NCI-H460 (cell line): ENCODE measurements around the gene GABRB2. TPM values are rescaled to one million over a fixed set of nuclear protein-coding genes. Genes with fewer than 3 reads are reported as not detected.

Source experiments
- DNase-seq: peaks from one replicate; pipeline ENCODE4 v3.0.0-alpha.2; 2016; ENCODE audit warnings: low read depth; ENCODE audit errors: extremely low read depth
- total RNA-seq: library from RNA; depleted of rRNA; stranded (reverse); fragments of >200 nt; shearing (Covaris generic); gene quantifications from 2 replicates; pipeline ENCODE4 v1.2.3, GENCODE V29; 2014

GABRB2 gene
- total RNA-seq, 1 experiment from 2014 or later = not detected

DNA sequence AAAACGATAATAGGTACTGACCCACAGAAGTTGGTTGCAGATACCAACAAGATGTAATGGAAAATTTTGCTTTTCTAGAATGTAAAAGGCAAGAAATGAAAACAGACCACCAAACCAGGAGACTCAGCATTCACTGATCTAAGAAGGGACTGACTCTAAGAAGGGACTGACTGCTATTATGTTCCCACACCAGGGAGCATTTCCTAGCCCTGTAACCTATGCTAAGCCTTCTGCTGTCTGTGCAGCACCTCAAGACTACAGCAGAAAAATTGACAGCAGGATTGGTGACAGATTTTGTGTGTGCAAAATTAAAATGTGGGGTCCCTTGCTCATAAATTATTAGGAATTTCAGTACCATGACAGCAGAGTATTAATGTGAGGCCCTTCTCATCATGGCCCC lies 154.8 kb downstream of the GABRB2 start:
- no peak for DNase-seq

DNA sequence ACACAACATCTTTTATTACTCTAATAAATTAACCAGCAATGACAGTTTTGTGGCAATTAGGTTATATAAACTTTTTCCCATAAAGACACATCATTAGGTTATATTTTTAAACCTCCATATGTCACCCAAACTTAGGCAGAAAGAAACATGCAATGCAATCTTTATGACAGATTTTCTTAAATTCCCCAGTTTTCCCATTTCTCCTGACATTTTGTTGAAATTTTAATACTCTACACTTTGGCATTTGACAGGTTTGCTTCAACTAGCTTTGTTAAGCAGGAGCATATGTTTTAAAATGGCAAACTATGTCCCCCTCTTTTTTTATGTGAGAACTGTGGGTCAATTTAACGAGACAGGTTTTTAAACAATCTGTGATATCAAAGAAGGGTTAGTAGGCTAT lies 155.5 kb downstream of the GABRB2 start:
- DNase-seq = no peak

DNA sequence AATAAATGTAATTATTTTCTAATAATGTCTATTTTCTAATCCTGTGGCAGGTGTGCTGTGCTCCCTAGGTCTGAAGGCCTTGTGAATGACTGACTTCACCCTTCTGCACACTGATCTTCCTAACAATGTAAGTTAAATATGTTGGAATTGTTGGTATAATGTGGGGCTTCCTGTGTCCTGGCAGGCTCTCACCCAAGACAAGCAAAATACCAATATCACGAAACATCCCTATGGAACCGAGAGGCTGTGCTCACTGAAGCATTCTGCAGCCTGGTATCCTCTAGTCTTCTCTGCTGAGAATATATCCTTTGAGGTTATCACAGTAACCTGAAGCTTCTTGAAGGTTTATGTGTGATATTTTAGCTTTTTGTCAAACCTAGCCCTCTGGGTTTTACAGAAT lies 159.4 kb downstream of the GABRB2 start:
- no peak for DNase-seq

DNA sequence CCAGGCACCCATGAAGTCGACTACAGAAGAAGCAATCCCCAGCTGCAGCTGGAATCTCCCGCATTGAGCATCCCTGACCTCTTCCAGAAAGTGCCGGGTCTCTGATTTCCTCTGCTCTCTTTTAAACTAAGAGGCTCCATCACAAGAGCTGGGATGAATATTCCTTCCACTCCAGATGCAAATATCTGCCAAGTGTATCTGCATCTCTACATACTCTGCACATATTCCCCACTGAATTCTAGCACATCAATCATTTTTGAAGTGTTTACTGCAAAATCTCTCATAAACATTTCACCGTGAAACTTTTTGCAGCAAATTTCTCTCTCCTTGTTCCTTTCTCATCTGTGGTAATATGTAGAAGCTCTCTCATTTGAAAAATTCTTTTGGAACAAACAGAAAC lies 161.5 kb downstream of the GABRB2 start:
- DNase-seq = no peak

DNA sequence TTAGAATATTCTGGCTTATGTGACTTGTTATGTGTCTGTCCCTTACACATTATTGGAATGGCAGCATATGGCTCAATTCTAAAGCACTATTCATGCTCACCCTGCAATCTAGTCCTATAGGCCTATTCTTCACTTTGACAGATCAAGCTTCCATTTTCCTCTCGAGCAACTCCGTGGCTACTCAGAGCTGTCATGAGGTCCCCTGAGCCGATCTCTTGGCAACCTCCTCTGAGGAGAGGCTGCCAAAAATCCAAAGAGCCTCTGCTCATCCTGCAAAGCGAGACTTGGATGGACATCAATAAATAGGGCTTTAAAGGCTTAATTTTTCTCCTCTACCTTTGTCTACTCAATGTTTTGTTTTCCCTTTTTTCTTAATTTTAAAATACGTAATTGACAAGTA lies 163.8 kb downstream of the GABRB2 start:
- DNase-seq = no peak

DNA sequence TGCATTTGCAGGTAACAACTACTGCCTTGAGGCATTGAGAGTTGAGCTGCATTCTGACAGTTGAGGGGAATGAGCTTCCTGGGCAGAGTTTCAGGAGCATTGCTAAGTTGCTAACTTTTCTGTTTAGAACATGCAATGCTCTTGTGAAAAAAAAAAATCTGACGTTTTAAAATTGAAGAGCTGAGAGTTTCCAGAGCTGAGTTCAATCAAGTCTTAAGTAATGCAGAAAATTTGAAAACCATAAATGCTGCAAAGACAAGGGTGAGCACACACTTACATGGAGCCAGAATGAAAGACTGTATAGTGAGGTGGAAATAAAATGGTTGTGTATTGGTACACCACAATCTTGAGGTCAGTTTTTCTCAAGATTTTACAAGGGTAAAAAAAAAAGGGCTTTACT lies 166.0 kb downstream of the GABRB2 start:
- DNase-seq = no peak

DNA sequence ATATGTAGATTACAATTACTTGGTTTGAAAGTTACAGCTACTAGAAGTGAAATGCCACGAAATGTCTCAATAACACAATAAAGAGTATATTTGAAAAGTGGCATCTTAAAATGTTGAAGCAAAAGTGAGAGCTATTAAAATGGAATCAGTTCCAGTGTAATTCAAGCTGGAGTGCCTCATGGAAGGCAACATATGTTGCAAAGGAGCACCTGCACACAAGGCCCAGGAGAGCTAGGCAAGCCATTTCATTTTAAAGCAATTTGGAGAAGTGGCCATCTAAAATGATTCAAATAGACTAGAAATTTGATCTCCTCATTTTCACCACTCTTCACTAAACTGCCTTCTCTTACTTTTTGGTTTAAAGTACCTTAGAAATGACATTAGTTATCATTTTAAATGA lies 167.8 kb downstream of the GABRB2 start:
- no peak for DNase-seq

DNA sequence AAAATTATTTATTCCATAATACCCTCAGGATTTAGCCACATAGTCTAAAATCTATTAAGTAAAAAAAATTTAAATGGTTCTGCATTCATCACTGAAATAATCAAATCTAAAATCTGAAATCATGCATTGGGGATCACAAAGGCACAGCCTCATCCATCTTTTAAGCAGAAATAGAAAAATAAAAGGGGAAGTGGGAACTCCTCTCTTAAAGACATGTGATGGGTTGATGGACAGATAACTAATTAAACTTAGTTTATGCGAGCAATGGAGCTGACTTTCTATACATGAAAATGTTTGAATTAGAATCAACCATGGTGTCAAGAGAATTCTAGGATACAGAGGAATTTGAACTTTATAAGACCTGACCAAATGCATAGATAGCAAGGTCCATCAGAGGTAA lies 170.5 kb downstream of the GABRB2 start:
- no peak for DNase-seq

DNA sequence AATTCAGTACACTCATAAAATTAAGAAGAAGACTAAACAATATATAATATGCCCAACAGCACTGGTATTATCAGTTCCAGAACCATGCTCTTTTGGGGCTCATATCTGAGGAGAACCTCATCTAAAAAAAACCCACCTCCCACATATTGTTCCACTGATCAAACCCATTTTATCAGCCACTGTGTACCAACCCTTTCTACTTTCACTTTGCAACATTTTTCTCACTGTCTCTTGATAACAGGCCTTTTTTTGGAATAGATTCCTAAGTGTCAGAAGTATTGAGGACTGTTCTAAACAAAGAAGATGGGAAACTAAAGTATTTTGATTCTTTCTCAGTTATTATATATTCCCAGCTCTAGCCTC lies 173.2 kb downstream of the GABRB2 start:
- no peak for DNase-seq

DNA sequence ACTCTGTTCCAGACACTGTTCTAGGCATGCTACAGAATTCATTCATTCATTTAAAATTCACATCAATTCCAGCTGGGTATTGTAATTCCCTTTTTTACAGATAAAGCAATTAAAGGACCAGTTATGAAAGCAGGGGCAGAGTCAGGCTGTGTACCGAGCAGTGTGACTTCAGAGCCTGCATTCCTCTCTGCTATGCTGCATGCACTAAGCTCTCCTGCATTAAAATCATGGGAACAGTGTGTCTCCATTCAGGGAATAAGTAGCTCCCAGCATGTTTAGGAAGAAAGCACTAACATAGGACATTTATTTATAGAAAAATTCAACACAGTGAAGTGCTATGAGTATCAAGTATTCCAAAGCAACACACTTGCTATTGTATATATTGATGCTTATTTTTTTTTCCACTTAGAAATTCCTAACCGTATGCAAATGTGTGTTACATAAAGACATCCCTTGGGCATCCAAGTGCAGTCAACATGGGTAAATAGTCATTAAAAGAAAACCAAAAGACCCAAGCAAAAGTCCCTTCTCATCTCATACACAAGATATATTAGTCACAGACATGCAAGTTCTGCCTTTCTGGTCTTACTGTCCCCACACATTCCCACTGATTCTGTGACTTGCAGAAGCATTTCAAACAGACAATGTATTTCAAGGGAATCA lies 173.7 kb downstream of the GABRB2 start:
- DNase-seq = no peak

DNA sequence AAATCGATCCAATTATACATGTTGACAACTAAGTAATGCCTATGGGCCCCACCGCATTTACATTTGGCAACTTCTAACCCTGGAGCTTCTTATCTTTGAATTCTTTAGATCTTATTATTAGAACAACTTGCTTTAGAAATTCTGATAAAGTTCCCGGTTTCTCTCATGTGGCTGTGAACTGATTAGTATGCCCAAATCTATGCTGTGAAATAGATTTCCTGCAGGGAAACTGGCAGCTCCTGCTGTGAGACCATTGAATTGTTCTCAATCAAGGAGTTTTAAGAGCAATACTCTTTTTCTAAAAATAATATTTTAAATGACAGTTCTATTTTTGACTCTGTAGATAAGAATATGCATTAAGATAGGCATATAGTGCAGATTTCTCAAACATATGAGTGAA lies 177.5 kb downstream of the GABRB2 start:
- no peak for DNase-seq

DNA sequence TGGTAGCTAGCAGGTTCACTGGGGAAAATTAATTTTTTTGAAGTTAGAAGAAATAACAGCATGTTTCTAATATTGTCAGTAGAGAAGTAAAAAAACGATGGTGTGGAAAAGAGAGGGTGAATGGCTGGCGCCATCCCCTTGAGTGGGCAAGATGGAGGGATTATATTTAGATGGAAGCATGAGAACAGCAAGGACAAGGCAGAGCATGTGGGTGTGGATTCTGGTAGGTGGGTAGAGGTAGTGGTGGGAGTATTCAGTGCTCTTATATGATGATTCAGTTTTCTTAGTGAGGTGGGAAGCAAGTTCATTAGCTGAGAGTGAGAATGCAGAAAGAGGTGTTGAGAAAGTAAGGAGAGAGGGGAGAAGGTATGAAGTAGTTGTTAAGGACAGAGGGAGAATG lies 188.1 kb downstream of the GABRB2 start:
- no peak for DNase-seq

DNA sequence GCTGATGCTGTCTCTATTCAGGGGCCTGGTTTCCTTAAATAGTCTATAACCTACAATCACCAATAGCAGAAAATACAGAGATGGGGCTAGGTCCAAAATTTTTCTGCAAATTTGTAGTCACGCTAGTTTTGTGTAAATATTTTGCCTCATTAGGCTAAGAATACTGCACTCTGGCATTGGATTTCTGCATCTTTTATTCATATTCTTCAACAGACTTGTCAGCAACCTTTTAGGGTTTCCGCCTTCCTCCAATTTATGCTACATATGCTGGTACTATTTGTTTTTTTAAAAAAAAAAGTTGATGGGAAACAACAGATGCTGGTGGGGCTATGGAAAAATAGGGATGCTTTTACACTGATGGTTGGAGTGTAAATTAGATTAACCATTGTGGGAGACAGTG lies 202.3 kb downstream of the GABRB2 start:
- no peak for DNase-seq

DNA sequence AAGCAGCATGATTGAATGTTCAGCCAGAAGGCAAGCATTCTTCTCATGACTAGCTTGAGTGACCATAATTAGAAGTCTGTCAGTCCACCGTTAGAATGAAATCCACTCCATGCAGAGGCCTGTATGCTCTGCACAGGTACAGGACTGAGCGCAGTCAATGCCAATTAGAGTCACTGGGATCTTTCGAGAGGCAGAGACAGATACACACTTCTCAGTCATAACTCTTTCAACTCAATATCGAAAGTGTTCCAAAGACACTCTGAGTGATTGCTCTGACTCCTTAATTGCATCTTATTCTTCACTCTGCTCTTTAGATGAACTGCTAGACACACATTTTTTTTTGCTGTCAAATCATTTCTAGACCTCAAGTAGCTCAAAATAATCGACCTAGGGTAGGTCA lies 203.6 kb downstream of the GABRB2 start:
- DNase-seq = no peak

DNA sequence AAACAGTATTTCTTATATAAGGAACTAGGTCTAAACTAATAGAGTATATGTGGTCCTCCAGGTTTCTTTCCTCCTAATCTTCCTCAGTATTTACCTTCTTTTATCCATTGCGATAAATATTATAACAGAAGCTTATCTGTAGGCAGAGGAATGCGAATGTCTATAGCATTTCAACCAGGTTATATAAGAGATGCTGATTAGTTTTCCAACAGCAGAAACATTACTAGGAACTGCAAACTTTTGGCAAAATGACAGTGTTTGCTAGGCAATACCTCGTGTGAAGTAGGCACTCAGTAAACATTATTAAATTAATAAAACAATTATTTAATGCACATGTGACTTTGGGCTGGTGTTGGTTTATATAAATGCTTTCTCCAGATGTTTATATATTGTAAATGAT lies 206.5 kb downstream of the GABRB2 start:
- no peak for DNase-seq

DNA sequence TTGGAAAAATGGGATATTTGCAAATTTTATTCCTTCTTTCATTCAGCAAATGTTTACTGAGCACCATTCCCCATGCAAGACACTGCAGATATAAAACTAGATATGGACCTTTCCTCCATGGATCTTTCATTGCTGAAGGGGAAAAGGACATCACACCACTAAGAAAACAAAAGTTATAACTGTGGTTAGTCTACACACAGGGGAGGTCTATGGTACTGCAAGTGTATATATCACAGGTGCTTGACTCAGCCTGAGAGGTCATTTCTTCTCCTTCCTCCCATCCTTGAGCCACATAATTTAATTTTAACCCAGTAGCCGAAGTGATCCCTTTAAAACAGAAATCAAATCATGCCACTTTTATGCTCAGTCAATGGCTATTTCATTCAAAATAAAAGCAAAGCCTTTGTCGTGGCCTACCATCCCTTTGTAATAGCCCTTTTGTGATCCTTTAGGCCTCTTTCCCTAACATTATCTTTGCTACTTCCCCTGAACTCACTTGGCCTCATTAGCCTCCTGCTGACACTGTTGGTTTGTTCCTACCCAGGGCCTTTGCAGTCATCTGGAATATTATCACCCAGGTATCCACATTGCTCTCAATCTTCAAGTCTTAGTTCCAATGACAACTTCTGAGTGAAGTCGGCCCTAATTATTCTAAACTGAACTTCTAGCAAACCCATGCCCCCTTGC lies 213.2 kb downstream of the GABRB2 start:
- no peak for DNase-seq

DNA sequence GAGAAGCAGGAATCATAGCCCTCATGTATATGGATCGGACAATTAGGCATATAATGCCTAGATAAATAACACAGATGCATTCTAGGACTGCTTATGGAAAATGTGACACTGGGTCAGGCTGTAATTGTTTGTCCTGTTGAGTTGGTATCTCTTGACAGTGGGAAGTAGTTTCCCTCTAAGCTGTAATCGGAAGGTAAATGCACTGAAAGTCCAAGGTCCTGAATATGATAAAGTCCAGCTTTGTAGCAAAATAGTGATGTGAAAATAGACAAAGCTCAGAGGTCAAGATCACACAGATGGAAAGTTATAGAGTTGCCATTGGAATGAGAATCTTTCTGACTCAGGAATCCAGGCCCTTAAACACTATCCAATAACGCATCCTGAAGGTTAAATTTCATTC lies 214.2 kb downstream of the GABRB2 start:
- DNase-seq = no peak

DNA sequence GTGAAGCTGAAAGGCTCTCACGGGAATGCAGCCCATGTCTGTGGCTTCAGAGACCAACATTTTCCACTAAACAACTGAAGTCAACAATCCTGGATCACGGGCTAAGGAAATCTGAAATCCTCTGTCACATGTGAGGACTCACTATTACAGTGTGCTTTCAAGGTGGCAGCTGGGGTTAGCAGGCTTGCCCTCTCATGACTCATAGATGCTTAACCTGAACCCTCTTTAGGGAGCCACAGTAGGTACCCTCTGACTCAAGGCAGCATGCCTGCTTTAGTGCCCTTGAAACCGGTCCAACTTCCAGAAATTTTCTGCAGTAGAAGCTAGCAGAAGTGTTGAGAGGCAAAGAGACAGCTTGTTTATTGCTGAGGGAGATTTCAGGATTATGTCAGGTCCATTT lies 232.5 kb downstream of the GABRB2 start:
- no peak for DNase-seq

DNA sequence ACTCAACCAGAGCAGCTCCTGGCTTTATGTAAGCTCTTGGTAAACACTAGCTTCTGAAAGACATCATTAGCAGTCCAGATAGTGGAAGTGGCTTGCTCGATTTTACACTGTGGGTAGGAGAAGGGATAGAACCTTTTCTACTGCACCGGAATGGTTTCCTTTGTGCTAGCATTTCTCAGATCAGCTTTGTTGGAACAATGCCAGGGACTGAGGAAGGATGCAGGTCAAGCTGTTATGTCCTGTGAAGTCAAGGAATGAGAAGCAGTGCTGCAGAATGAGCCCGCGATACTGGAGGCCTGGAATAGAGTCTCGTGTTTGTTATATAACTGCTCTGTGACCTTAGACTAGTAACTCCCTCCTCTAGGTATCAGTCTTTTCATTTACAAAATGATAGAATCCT lies 233.6 kb downstream of the GABRB2 start:
- DNase-seq = no peak

DNA sequence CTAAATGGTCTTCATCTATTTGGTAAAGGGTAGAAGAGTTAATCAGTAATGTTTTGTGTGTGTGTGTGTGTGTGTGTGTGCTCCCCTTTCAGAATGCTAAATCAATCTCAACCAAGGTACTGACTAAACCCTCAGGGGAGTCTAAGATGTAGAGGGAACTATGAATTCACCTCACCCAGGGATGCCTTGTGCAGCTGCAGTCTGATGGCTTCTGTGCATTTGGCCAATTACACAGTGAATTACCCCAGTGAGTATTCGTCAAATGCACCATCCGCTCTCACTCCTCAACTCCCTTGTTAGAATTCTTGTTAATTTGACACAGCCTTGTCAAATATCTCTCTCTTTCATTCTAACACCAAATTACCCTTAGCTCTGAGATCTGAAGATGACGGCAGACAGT lies 234.6 kb downstream of the GABRB2 start:
- DNase-seq = no peak

DNA sequence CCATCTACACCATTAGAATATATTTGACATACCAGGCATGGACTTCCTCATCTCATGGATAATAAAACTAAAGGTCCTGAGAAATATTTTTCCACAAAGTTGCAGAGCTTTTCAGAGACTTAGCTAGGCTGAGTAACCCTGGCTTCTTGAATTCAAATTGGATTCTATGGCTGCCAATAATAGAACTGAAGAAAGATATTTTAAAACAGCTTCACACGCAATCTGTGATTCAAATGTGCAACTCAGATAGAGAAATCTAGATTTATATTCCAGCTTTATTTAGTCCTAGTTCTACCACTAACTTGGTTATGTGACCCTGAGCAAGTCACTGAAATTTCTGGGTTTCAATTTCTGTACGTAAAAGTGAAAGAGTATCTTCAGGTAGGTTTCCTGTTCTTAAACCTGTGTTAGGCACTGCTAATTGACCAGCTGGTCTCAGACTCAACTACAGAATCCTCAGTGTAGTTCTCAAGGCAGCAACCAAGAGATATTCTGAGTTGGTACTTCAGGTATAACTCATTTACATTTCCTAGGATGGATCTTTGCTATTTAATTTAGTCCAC lies 235.3 kb downstream of the GABRB2 start:
- no peak for DNase-seq

DNA sequence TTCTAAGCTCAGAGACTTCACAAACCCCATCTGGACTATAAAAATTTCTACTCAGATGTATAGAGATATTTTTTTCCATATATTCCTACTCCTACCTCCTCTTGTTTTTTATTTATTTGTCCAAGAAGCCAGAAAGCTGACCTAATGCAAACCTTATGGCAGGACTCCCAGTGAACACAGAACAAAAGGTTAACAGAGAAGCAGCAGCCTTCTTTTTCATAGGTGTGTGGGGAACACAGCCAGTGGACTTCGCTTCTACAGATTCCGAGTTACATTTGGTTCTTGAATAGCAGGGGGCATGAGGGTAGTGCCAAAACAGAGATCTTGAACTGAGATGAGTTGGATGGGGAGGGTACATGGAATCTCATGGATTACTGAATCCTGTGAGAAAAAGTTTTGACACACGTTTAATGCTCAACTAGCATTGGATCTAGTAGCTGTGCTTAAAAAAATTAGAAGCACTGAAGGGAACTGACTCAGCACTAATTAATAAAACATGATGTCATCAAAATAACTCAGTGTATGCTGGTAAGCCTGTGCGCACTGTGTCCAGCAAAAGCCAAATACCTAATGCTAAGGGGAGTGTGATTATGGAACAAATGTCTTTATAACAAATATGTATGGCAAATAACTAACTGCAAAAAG lies 240.1 kb downstream of the GABRB2 start:
- no peak for DNase-seq
